ENCODE data around the gene MLLT1.

- TF ChIP-seq CTCF (IDR thresholded peaks at IDR 0.05) (no peak), POLR2A (IDR thresholded peaks at IDR 0.05) (no peak), EP300 (IDR thresholded peaks at IDR 0.05) (no peak)
These were observed 6.7 kb downstream of the MLLT1 start for GRCh38 chr19:6272913-6273600.

Data from suprapubic skin (tissue), 3 donors.